Activated effector memory CD4-positive, alpha-beta T cell treated with anti-CD3 and anti-CD28 coated beads, Interleukin-2, amount 50 U/mL, for 16 hours (primary cell): ENCODE data around the gene ERC1.
"Not testable (repeated sequence)": the region's sequence is repeated elsewhere in the genome, so short reads cannot be mapped to it uniquely, and the experiment has no call there.

ENCODE experiments used
- DNase-seq: peaks from one replicate; pipeline ENCODE4 v3.0.0-alpha.2; 2020

The ERC1 gene

GRCh38 chr12:989051-989450 is 2.0 kb upstream of the ERC1 start:
- DNase-seq: no peak

GRCh38 chr12:989751-990660 is 1.0 kb upstream of the ERC1 start:
- peak; percentile 80 for DNase-seq

GRCh38 chr12:991350-992333 is 619 bp downstream of the ERC1 start:
- no peak for DNase-seq

GRCh38 chr12:992647-993046 is 1.6 kb downstream of the ERC1 start:
- no peak for DNase-seq

DNA sequence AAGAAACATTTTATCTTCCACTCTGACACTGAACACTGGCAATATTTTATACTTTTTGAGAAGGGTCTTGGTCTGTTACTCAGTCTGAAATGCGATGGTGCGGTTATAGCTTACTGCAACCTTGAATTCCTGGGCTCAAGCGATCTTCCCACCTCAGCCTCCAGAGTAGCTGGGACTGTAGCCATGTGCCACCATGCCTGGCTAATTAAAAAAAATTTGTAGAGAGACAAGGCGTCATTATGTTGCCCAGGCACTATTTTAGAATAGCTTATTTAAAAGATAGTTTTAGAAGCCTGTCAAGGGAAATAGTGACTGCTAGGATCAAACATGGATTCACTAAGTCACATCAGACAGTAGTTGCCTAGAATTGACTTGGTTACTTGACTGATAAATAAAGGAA is 5.9 kb downstream of the ERC1 start:
- no peak for DNase-seq

DNA sequence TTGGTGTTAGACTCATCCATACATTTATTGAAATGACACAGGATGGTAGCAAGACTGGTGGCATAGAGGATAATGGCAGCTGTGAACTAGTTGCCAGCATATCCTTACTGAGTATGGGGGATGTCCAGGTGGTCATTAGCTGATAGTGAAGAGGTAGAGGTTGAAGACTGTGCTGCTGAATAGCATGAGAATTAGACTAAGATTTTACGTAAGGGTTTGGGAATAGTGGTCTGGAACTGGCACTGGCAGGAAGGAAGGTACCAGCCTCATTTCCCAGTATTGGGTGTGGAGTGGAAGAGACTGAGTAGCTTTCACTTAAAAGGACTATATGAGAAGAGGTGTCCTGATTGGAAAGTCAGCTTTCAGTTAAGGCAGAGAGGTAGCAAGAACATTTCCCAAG is 6.5 kb downstream of the ERC1 start:
- DNase-seq: no peak

GRCh38 chr12:998020-998874 is 7.2 kb downstream of the ERC1 start:
- DNase-seq: no peak

- not testable (repeated sequence) for DNase-seq
These were observed 8.7 kb downstream of the ERC1 start for GRCh38 chr12:999736-1000135.

DNA sequence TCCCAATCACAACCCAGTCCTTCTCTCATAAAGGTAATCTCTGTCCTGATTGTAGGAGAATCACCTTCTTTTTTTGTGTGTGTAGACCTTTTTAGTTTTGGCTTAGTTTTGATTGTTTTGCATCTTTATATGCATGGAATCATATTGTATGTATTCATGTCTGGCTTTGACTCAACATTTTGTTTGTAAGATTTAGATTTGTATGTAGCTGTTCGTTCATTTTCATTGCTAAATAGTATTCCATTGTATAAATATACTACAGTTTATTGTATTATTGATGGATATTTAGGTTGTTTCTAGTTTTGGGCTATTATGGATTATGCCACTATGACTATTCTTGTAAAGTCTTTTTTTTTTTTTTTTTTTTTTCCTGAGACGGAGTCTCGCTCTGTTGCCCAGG is 10.5 kb downstream of the ERC1 start:
- DNase-seq: no peak

- DNase-seq: no peak
These were observed 12.7 kb downstream of the ERC1 start for GRCh38 chr12:1003600-1004271.

DNA sequence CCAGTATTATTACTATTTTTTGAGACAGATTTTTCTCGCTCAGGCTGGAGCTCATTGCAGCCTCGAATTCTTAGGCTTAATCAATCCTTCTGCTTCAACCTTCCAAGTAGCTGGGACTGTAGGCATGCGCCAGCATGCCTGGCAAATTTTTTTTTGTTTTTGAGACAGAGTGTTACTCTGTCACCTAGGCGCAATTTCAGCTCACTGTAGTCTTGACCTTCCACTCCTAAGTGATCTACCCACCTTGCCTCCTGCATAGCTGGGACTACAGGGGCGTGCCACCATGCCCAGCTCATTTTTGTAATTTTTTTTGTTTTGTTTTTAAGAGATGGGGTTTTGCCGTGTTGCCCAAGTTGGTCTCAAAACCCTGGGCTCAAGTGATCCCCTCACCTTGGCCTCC is 15.2 kb downstream of the ERC1 start:
- no peak for DNase-seq

DNA sequence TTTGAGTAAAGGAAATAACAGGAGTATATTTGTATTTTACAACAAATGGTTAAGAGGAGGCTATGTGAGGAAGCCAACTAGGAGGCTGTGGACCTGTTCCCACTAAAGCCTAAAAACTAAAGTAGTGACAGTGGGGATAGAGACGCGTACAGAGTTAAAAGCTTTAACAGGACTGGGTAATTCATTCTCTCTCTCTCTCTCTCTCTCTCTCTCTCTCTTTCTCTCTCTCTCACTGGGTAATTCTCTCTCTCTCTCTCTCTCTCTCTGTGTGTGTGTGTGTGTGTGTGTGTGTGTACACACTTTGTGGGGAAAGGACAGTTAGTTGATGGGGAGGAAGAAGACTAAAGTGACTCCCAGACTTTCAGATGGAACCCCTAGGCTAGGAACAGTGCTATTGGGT is 16.3 kb downstream of the ERC1 start:
- no peak for DNase-seq

GRCh38 chr12:1007994-1008393 is 17.0 kb downstream of the ERC1 start:
- DNase-seq: no peak

- DNase-seq: no peak
These were observed 20.1 kb downstream of the ERC1 start for GRCh38 chr12:1011091-1011490.

DNA sequence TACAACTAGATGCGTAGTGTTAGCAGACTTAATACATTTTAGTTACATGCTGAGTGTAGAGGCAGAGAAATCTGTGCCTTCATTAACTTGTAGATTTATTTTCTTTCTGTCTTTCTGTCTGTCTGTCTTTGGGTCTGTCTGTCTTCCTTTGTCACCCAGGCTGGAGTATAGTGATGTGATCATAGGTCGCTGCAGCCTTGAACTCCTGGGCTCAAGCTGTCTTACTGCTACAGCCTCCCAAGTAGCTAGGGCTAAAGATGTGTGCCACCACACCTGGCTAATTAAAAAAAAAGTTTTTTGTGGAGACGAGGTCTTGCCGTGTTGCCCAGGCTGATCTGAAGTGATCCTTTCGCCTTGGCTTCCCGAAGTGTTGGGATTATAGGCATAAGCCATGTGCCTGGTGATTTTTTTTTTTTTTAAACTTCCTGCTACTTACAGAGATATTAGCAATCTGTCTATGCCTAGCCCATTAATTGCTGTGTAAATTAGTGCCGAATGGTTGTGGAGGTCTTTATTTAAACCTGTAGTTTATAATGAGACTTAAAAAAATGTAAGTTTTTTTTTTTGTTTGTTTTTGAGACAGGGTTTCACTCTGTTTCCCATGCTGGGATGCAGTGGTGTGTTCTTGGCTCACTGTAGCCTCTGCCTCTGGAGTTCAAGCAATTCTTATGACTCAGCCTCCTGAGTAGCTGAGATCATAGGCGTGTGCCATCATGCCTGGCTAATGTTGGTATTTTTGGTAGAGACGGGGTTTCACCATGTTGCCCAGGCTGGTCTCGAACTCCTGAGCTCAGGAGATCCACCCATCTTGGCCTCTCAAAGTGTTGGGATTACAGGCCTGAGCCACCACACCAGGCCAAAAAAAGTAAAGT is 22.8 kb downstream of the ERC1 start:
- DNase-seq: no peak

GRCh38 chr12:1019283-1019682 is 28.3 kb downstream of the ERC1 start:
- no peak for DNase-seq

- DNase-seq: no peak
These were observed 29.4 kb downstream of the ERC1 start for GRCh38 chr12:1020389-1020788.

DNA sequence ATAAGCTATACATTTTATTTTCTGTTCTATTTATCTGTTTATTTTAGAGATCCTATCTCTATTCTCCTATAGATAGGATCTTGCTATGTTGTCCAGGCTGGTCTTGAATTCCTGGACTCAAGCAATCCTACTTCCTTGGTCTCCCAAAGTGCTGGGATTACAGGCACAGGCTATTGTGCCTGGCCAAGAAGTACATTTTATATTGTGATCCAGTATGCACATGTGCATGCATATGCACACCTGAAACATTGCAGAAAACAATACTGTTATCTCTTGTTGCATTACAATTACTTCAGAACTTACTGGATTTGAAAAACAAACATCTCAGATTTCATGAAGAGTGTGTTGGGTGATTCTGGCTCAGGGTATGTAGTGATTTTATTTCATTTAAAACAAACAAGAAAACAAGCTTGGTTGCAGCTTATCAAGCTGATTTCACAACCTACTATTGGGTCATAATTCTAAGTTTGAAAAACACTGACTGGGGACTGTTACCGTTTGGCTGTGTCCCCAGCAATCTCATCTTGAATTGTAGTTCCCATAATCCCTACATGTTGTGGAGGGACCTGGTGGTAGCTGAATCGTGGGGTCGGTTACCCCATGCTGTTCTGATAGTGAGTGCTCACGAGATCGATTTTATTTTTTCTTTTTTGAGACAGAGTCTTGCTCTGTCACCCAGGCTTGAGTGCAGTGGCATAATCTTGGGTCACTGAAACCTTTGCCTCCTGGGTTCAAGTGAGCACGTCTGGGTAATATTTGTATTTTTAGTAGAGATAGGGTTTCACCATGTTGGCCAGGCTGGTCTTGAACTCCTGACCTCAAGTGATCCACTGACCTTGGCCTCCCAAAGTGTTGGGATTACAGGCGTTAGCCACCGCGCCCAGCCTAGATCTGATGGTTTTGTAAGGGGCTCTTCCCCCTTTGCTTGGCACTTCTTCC is 31.3 kb downstream of the ERC1 start:
- no peak for DNase-seq

DNA sequence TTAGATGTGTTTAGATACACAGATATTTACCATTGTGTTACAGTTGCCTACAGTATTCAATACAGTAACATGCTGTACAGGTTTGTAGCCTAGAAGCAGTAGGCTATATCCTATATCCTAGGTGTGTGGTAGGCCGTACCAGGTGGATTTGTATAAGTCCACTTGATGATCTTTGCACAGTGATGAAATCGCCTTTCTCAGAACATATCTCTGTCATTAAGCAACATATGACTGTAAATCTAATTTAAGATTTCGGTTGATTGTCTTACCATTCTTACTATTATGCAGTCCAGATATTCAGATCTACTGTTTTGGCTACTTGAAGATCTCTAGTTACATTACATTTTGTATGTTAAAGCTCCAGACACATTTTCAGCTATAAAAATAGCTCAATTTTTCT is 39.8 kb downstream of the ERC1 start:
- no peak for DNase-seq

DNA sequence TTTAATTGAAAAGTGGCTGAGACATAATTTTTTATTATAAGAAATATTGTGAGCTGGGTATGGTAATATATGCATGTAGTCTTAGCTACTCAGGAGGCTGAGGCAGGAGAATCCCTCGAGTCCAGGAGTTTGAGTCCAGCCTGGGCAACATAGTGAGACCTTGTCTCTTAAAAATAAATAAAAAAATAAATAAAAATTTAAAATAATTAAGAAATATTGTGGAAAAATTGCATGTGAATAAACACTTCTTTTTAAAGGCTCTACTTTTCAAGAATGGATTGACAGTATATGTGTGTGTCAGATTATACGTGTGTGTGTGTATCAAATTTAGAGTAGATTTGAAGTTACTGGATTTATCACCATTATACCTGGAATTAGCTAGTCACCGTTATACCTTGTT is 43.2 kb downstream of the ERC1 start:
- no peak for DNase-seq
